PC-3 (cell line): Measurements from ENCODE around the gene OSTC. TPM values are rescaled to one million over a fixed set of nuclear protein-coding genes. Genes with fewer than 3 reads are reported as not detected.

Experiments
- ATAC-seq: fragments of 200-7000 bp; cut with Tn5 transposase; 2 replicates; pipeline ENCODE4 v1.9.1; 2020; ENCODE audit warnings: mild to moderate bottlenecking, moderate library complexity
- BruUV-seq: library from RNA; stranded (reverse); fragments of 400-500 nt; replicated peaks from 2 replicates; lab custom pipeline; 2021; lab: Mats Ljungman, UMichigan
- CTCF ChIA-PET: fragments of 300-600 bp; sonication (Branson Sonifier 250); formaldehyde crosslinking; loops from one replicate; lab custom pipeline; 2022; ENCODE audit warnings: antibody characterized with exemption; lab: Charles Lee
- POLR2A ChIA-PET: fragments of 300-600 bp; sonication (Branson Sonifier 250); formaldehyde crosslinking; loops from one replicate; lab custom pipeline; 2022; ENCODE audit warnings: antibody characterized with exemption; ENCODE audit not compliant: unreplicated experiment; lab: Charles Lee
- DNase-seq: peaks from one replicate; pipeline ENCODE4 v3.0.0-alpha.2; 2015
- H2AFZ ChIP-seq: fragments of 300-600 bp; sonication (generic); 2 replicates; pipeline ENCODE4 v1.6.0; 2016; ENCODE audit warnings: antibody characterized with exemption, low read length
- H3F3A ChIP-seq: fragments of 300-600 bp; sonication (generic); one replicate; pipeline ENCODE4 v1.6.0; 2017; ENCODE audit warnings: antibody characterized with exemption, low read length, control low read depth, mild to moderate bottlenecking; ENCODE audit not compliant: unreplicated experiment
- H3K27ac ChIP-seq: fragments of 300-600 bp; sonication (generic); 2 replicates; pipeline ENCODE4 v1.5.1; 2016; ENCODE audit warnings: mild to moderate bottlenecking, low read length
- H3K27me3 ChIP-seq: fragments of 300-600 bp; sonication (generic); 2 replicates; pipeline ENCODE4 v1.6.1; 2016; ENCODE audit warnings: low read length, mixed read lengths
- H3K36me3 ChIP-seq: fragments of 300-600 bp; sonication (generic); 2 replicates; pipeline ENCODE4 v1.6.1; 2016; ENCODE audit warnings: low read depth, mixed run types, low read length, mixed read lengths
- H3K4me1 ChIP-seq: fragments of 300-600 bp; sonication (generic); 2 replicates; pipeline ENCODE4 v1.5.1; 2016; ENCODE audit warnings: low read length; ENCODE audit not compliant: insufficient read depth
- H3K4me2 ChIP-seq: fragments of 300-600 bp; sonication (generic); 2 replicates; pipeline ENCODE4 v1.6.0; 2016; ENCODE audit warnings: low read length
- H3K4me3 ChIP-seq: fragments of 300-600 bp; sonication (generic); 2 replicates; pipeline ENCODE4 v1.5.1; 2016; ENCODE audit warnings: mild to moderate bottlenecking, low read length, mixed read lengths
- H3K79me2 ChIP-seq: fragments of 300-600 bp; sonication (generic); 2 replicates; pipeline ENCODE4 v1.6.1; 2017; ENCODE audit warnings: low read length, mixed read lengths
- H3K9ac ChIP-seq: fragments of 300-600 bp; sonication (generic); 2 replicates; pipeline ENCODE4 v1.6.0; 2016; ENCODE audit warnings: mild to moderate bottlenecking, low read length
- H3K9me2 ChIP-seq: fragments of 300-600 bp; sonication (generic); replicated peaks from 2 replicates; pipeline ENCODE4 v1.6.1; 2016; ENCODE audit warnings: mixed run types, low read length, mixed read lengths
- H3K9me3 ChIP-seq: fragments of 300-600 bp; sonication (generic); 2 replicates; pipeline ENCODE4 v1.6.1; 2016; ENCODE audit warnings: low read length, mixed read lengths
- H4K20me1 ChIP-seq: fragments of 300-600 bp; sonication (generic); 2 replicates; pipeline ENCODE4 v1.6.1; 2016; ENCODE audit warnings: low read length, mixed read lengths
- EZH2 ChIP-seq: fragments of 300-600 bp; sonication (generic); IDR thresholded peaks from one replicate; pipeline ENCODE4 v1.6.1; 2017; ENCODE audit warnings: antibody characterized with exemption, mild to moderate bottlenecking, low read length; ENCODE audit not compliant: unreplicated experiment
- EZH2phosphoT487 ChIP-seq: fragments of 300-600 bp; sonication (generic); IDR thresholded peaks from 2 replicates; pipeline ENCODE4 v1.6.1; 2018; ENCODE audit warnings: mild to moderate bottlenecking, antibody characterized with exemption, low read length, borderline replicate concordance
- intact Hi-C: fragments of 100-400 bp; cut with micrococcal nuclease; formaldehyde crosslinking; loops from 2 replicates; pipeline ENCODE4 v1.9.0; 2023
- total RNA-seq: library from RNA; depleted of rRNA; stranded (reverse); fragments of >200 nt; gene quantifications from 2 replicates; pipeline ENCODE4 v1.2.3, GENCODE V29; 2014
- TF ChIP-seq, protein P1 (sequence below): fragments of 300-600 bp; sonication (generic); conservative IDR thresholded peaks from 2 replicates; pipeline ENCODE4 v1.5.1; 2017; ENCODE audit warnings: antibody characterized with exemption, low read depth, mild to moderate bottlenecking, low read length

OSTC gene
- total RNA-seq, 1 experiment from 2014 or later = 49.1 TPM

GRCh38 chr4:108703370-108703769 is 53.0 kb downstream of the OSTC start:
- intact Hi-C loops = no loop called here
- H3K4me1 ChIP-seq = no peaks in the 10 kb centered on the region
- POLR2A ChIA-PET = no interaction called here

GRCh38 chr4:108703966-108704365 is 53.6 kb downstream of the OSTC start:
- no TSS peak for BruUV-seq
- ChIA-PET POLR2A (no interaction called here), CTCF (no interaction called here)
- Histone ChIP-seq H3K4me3 (no peak overlapping the region), H3K36me3 (no peaks in the 10 kb centered on the region), H2AFZ (no peak overlapping the region), H3K4me1 (no peaks in the 10 kb centered on the region), H3K9me3 (no peaks in the 10 kb centered on the region), H3F3A (no peaks in the 10 kb centered on the region), H3K9ac (no peak overlapping the region), H3K79me2 (no peaks in the 10 kb centered on the region), H3K9me2 (no peaks in the 10 kb centered on the region), H3K4me2 (no peak overlapping the region), H4K20me1 (no peaks in the 10 kb centered on the region), H3K27ac (no peak overlapping the region), H3K27me3 (peaks cover 13% of the 10 kb centered on the region; the same call in 1 of the 2 replicates)
- TF ChIP-seq EZH2 = no peak
- no peak for DNase-seq
- no peak for ATAC-seq
- intact Hi-C loops = no loop called here

More at GRCh38 chr4:108703370-108703769, 53.0 kb downstream of the OSTC start:
- CTCF ChIA-PET = no interaction called here
- Histone ChIP-seq H3K27me3 (peaks cover 13% of the 10 kb centered on the region), H3K4me3 (no peak overlapping the region), H2AFZ (no peak overlapping the region), H3K36me3 (no peaks in the 10 kb centered on the region), H3K9me2 (no peaks in the 10 kb centered on the region), H3K9ac (no peak overlapping the region), H3K79me2 (no peaks in the 10 kb centered on the region), H3K9me3 (no peaks in the 10 kb centered on the region), H4K20me1 (no peaks in the 10 kb centered on the region), H3K4me2 (no peak overlapping the region), H3F3A (no peaks in the 10 kb centered on the region), H3K27ac (no peak overlapping the region)
- ATAC-seq = no peak
- no TSS peak for BruUV-seq
- no peak for DNase-seq
- TF ChIP-seq, protein P1, sequence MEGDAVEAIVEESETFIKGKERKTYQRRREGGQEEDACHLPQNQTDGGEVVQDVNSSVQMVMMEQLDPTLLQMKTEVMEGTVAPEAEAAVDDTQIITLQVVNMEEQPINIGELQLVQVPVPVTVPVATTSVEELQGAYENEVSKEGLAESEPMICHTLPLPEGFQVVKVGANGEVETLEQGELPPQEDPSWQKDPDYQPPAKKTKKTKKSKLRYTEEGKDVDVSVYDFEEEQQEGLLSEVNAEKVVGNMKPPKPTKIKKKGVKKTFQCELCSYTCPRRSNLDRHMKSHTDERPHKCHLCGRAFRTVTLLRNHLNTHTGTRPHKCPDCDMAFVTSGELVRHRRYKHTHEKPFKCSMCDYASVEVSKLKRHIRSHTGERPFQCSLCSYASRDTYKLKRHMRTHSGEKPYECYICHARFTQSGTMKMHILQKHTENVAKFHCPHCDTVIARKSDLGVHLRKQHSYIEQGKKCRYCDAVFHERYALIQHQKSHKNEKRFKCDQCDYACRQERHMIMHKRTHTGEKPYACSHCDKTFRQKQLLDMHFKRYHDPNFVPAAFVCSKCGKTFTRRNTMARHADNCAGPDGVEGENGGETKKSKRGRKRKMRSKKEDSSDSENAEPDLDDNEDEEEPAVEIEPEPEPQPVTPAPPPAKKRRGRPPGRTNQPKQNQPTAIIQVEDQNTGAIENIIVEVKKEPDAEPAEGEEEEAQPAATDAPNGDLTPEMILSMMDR = no peak
- TF ChIP-seq EZH2 (no peak), EZH2phosphoT487 (no peak)

- no peaks in the 10 kb centered on the region for H3K9me3 ChIP-seq
- CTCF ChIA-PET = no interaction called here
- H3K4me3 ChIP-seq = no peak overlapping the region
- no peaks in the 10 kb centered on the region for H3K9me2 ChIP-seq
- no peak overlapping the region for H3K4me2 ChIP-seq
- ATAC-seq (no peak), DNase-seq (no peak)
- POLR2A ChIA-PET = no interaction called here
- no peaks in the 10 kb centered on the region for H4K20me1 ChIP-seq
- TF ChIP-seq EZH2phosphoT487 = no peak
- no peak for TF ChIP-seq EZH2
- TF ChIP-seq, protein P1 = no peak
- intact Hi-C loops = no loop called here
- H3F3A ChIP-seq = no peaks in the 10 kb centered on the region
- H3K27ac ChIP-seq = no peak overlapping the region
- H3K36me3 ChIP-seq = no peaks in the 10 kb centered on the region
- no peak overlapping the region for H3K9ac ChIP-seq
- no peak overlapping the region for H2AFZ ChIP-seq
- no peaks in the 10 kb centered on the region for H3K79me2 ChIP-seq
- H3K27me3 ChIP-seq = peaks cover 13% of the 10 kb centered on the region; the same call in 1 of the 2 replicates
- H3K4me1 ChIP-seq = no peaks in the 10 kb centered on the region
- no TSS peak for BruUV-seq
Observed at GRCh38 chr4:108706289-108706688, 55.9 kb downstream of the OSTC start.
